ENCODE results near the gene NPHS2.
"Not testable (repeated sequence)": the region's sequence is repeated elsewhere in the genome, so short reads cannot be mapped to it uniquely, and the experiment has no call there.

NPHS2 gene

DNA sequence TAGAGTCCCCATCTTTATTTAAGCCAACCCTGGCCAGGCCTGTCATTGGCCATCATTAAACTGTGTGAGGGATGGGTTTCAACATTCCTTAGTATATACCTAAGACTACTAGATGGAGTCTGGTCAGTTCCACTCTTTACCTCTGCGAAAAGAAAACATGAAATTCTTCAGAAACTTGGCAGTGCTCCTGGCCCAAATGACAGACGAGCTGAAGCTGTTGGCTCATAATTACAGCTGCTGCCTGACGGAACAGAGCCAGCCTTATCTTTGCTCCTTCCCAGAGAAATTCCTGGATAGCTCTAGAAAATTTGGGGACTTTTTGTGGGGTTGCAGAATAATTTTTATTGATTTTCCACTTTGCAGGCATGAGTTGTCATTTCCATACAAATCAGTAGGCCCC lies 30.4 kb downstream of the NPHS2 start:
- TF ChIP-seq, protein P1, sequence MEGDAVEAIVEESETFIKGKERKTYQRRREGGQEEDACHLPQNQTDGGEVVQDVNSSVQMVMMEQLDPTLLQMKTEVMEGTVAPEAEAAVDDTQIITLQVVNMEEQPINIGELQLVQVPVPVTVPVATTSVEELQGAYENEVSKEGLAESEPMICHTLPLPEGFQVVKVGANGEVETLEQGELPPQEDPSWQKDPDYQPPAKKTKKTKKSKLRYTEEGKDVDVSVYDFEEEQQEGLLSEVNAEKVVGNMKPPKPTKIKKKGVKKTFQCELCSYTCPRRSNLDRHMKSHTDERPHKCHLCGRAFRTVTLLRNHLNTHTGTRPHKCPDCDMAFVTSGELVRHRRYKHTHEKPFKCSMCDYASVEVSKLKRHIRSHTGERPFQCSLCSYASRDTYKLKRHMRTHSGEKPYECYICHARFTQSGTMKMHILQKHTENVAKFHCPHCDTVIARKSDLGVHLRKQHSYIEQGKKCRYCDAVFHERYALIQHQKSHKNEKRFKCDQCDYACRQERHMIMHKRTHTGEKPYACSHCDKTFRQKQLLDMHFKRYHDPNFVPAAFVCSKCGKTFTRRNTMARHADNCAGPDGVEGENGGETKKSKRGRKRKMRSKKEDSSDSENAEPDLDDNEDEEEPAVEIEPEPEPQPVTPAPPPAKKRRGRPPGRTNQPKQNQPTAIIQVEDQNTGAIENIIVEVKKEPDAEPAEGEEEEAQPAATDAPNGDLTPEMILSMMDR (IDR thresholded peaks at IDR 0.05): no peak
- no peak overlapping the region for H3K27ac ChIP-seq
- H3K9me3 ChIP-seq: no peaks in the 10 kb centered on the region
- H3K36me3 ChIP-seq: no peaks in the 10 kb centered on the region
- H3K27me3 ChIP-seq: no peaks in the 10 kb centered on the region
- no peak overlapping the region for H3K4me3 ChIP-seq (ENCODE audit: low read depth in 1 of 2, low read length in 1 of 2)
- no peaks in the 10 kb centered on the region for H3K4me1 ChIP-seq (ENCODE audit: control insufficient read depth in 1 of 2, insufficient read depth in 1 of 2, low read depth in 1 of 2, low read length in 1 of 2)

- TF ChIP-seq, protein P1 (IDR thresholded peaks at IDR 0.05): no peak
- H3K27me3 ChIP-seq: no peaks in the 10 kb centered on the region
These were observed 34.0 kb downstream of the NPHS2 start for GRCh38 chr1:179541774-179542173.

GRCh38 chr1:179530352-179530751 lies 45.4 kb downstream of the NPHS2 start:
- Histone ChIP-seq H3K4me3 (ENCODE audit: low read depth in 1 of 2, low read length in 1 of 2) (no peak overlapping the region), H3K36me3 (no peaks in the 10 kb centered on the region), H3K27me3 (no peaks in the 10 kb centered on the region), H3K27ac (no peak overlapping the region), H3K9me3 (no peaks in the 10 kb centered on the region), H3K4me1 (ENCODE audit: control insufficient read depth in 1 of 2, insufficient read depth in 1 of 2, low read depth in 1 of 2, low read length in 1 of 2) (no peaks in the 10 kb centered on the region)
- TF ChIP-seq, protein P1 (IDR thresholded peaks at IDR 0.05): no peak

More at GRCh38 chr1:179541774-179542173, 34.0 kb downstream of the NPHS2 start:
- Histone ChIP-seq H3K4me1 (ENCODE audit: control insufficient read depth in 1 of 2, insufficient read depth in 1 of 2, low read depth in 1 of 2, low read length in 1 of 2) (no peaks in the 10 kb centered on the region), H3K4me3 (ENCODE audit: low read depth in 1 of 2, low read length in 1 of 2) (no peak overlapping the region), H3K36me3 (no peaks in the 10 kb centered on the region), H3K9me3 (no peaks in the 10 kb centered on the region), H3K27ac (no peak overlapping the region)

GRCh38 chr1:179529482-179530195 lies 46.1 kb downstream of the NPHS2 start:
- TF ChIP-seq, protein P1 (IDR thresholded peaks at IDR 0.05): no peak
- Histone ChIP-seq H3K27ac (no peak overlapping the region), H3K9me3 (no peaks in the 10 kb centered on the region), H3K4me1 (ENCODE audit: control insufficient read depth in 1 of 2, insufficient read depth in 1 of 2, low read depth in 1 of 2, low read length in 1 of 2) (no peaks in the 10 kb centered on the region), H3K36me3 (no peaks in the 10 kb centered on the region), H3K4me3 (ENCODE audit: low read depth in 1 of 2, low read length in 1 of 2) (no peak overlapping the region), H3K27me3 (peaks cover 2% of the 10 kb centered on the region)

GRCh38 chr1:179518544-179518943 lies 57.2 kb downstream of the NPHS2 start:
- not testable (repeated sequence) for H3K27me3 ChIP-seq; H3K27ac ChIP-seq; H3K4me3 ChIP-seq (ENCODE audit: low read depth in 1 of 2, low read length in 1 of 2); H3K9me3 ChIP-seq; H3K36me3 ChIP-seq; H3K4me1 ChIP-seq (ENCODE audit: control insufficient read depth in 1 of 2, insufficient read depth in 1 of 2, low read depth in 1 of 2, low read length in 1 of 2)

- H3K9me3 ChIP-seq: no peaks in the 10 kb centered on the region
- TF ChIP-seq, protein P1 (IDR thresholded peaks at IDR 0.05): no peak
- no peaks in the 10 kb centered on the region for H3K27me3 ChIP-seq
- no peak overlapping the region for H3K4me3 ChIP-seq (ENCODE audit: low read depth in 1 of 2, low read length in 1 of 2)
- no peaks in the 10 kb centered on the region for H3K4me1 ChIP-seq (ENCODE audit: control insufficient read depth in 1 of 2, insufficient read depth in 1 of 2, low read depth in 1 of 2, low read length in 1 of 2)
- no peak overlapping the region for H3K27ac ChIP-seq
- no peaks in the 10 kb centered on the region for H3K36me3 ChIP-seq
These were observed 58.6 kb downstream of the NPHS2 start for GRCh38 chr1:179516976-179517705.

All from neutrophil (primary cell).